GM18502 (cell line): ENCODE measurements around the gene KCNMA1.
"Not testable (repeated sequence)": the region's sequence is repeated elsewhere in the genome, so short reads cannot be mapped to it uniquely, and the experiment has no call there.

Source experiments
- ATAC-seq: cut with Tn5 transposase; IDR thresholded peaks from one replicate; pipeline ENCODE4 v1.9.1; 2021; ENCODE audit warnings: mild to moderate bottlenecking; ENCODE audit not compliant: unreplicated experiment, poor library complexity

KCNMA1 gene

DNA sequence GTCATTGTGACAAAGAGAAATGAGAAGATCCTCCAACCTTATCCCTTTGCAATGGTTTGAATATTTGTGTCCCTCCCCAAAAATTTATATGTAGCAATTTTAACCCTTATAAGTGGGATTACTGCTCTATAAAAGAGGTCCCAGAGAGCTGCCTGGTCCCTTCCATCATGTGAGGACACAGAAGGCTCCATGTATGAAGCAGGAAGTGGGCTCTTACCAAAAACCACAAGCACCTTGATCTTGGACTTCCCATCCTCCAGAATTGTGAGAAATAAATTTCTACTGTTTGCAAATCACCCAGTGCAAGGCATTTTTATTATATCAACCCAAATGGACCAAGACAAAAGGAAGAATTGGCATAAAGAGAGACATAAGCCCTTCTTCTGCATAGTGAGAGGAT lies 95.7 kb downstream of the KCNMA1 start:
- no peak for ATAC-seq

DNA sequence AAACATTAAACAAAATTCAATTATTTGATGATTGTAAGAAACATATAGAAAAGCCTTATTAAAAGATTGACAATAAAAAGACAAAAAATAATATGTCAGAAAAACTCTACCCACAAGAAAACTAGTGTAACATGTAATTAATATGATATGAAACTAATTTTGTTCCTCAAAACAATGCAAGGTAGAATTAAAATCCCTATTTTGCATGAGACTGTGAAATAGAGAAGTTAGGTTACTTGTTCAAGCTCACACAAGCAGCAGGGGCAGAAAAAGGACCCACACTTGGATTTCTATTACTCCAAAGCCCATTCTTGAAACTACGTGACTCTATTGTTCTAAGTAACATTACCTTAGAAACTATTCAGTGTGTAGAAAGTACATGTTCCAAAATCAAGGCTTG lies 96.4 kb downstream of the KCNMA1 start:
- no peak for ATAC-seq

DNA sequence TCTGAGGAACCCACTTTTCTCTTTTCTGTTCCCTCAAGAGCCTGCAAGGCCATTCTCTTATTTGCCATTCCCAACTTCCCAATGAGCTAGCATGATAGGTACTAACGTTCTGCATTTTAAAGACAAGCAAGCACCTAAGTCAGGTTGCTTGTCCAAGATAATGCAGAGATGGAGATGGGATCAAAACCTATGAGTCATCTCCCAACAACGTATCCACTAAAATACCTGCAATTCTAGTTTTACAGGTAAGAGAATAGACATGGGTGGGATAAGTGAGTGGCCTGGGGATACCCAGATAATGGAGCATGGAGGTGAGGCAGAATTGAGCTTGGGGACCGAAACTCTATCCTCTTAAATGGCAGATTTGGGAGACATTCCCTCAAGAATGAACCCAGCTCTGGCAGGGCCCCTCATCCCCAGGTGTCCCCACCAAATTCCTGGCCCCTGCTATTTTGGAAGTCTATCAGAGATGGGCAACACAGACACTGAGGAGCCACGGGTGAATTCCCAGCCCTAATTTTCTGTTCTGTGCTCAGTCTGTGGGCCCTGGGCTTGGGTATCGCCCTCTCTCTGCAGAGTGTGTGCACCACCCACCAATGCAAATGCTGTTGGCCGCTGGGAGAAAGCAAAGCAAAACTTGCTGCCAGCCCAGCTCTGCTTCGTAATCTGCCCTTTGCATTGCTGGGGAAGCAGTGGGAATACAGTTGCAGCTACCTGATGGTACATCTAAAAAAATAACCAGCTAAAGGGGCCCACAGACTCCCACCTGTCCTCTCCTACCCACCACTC lies 98.3 kb downstream of the KCNMA1 start:
- no peak for ATAC-seq

DNA sequence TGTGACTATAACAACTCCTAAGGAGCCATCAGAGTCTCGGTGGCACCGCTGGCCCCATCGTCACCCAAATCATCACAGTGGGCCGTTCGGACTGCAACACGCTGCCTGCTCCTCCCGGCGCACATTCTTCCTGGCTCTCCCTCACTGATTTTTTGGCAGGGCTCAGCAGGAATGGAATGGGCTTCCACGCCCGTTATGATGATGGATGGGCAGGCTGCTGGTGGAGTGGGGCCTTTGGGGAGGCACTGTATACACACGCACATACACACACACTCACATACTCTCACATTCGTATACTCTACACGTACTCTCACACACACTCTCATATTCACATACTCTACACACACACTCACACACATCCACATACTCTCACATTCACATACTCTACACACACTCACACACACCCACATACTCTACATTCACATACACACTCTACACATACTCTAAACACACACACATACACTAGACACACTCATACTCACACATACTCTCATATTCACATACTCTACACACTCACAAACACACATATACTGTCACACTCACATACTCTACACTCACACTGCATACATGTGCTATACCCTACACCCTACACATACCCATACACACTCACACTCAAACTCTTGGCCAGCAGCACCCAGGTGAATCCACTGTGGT lies 99.8 kb downstream of the KCNMA1 start:
- ATAC-seq: no peak

DNA sequence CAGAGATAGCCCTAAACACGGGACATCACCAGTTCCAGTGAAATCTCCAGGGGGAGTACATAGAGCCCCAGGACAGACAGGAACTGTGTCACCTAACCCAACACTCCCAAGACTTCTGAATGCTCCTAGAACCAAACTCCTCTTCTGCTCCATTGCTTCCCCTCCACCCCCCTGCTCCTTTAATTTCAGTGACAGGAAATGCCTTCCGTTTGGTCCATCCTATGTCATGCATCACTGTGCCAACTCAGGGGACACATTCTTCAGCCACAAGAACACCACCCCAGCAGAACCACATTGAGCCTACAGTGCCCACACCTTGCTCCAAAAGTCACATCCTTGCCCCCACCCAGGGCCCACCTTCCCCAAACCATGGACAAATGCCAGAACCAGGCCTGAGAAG lies 100.5 kb downstream of the KCNMA1 start:
- ATAC-seq: no peak

DNA sequence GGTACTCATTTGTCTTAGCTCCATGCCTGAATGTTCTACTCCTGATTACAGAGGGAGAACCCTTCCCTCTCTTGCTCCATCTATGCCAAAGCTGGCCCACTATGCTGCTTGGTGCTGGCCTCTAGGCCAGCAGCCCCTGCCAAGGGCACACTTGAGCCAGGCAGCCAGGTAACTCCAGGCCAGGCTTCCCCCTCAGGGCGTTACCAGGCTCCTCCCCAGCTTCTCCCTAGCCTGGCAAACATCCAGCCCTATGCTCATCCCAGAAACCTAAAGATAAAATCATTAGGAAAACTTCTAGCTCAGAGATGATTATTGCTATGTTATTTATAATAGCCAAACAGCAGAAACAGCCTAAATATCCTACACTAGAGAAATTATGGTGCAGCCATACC lies 103.7 kb downstream of the KCNMA1 start:
- ATAC-seq: no peak

DNA sequence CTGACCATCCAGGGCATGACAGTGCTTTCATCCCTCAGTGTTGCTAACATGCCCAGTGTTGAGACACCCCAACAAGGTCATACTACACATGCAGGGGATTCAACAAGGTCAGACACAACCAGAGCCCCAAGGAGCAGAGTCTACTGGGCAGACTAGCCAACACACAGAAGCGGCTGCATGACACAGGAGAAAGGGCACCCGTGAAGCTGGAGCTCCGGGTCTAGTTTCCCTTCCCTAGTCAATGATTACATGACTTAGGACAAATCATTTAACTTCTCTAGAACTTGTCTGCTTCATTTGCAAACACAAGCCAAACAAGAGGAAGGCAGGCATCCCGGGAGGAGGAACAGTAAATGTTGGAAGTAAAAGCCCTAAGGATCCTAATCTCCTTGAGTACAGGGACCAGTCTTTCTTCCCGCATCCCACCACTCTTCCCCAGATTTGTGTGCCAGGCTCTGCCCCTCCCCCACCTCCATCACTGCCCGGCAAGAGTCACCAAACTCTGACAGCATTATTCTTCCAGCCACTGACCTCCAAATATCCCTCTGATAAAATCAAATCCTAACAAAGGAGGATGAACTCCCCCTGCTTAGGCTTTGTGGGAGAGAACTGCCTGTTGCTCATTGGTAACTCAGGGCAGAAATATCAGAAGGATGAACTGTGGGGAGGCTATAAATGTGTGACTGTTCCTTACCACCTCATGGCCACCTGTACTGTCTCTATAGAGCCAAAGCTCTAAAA lies 104.3 kb downstream of the KCNMA1 start:
- no peak for ATAC-seq

DNA sequence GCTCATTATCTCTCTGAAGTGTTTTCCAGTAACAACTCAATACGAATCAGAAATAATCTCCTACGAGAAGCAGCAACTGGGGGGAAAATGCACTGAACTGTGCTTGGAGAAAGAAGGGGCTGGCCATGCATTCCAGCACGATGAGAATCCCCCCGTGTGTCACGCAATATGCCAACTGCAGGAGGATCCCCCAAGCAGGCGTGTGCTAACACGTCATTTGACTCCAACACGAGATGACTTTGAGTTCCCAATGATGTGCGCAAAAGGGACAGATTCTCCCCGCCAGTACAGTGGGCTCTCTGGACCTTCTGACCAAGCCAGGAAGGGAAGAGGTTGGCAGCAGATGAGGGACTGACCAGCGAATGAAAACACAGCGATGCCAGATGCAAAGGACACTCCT lies 105.5 kb downstream of the KCNMA1 start:
- ATAC-seq: no peak

DNA sequence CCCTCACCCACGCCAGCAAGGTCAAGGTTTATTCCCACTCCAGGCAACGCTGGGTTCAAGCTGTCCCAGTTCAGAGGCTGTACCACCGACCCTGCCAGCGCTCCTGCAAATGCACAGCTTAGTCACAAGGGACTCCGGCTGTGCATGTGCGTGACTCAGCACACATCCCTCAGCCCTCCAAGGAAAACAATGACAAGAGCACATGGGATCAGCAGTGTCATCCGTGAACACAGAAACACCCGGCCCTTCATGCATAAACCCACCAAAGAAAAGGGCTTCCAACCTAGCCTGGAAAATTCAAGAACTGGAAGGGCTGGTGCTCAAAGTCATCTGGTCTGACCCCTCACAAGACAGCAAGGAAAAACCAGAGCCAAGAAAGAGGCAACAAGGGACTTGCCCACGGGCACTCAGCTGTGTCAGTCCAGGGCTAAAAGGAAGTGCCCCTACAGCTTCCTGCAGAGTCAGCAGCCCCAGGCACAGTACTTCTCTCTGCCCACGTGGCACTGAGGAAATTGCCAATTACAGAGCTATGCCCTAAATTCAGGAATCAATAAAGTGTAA lies 106.1 kb downstream of the KCNMA1 start:
- ATAC-seq: peak; percentile 58

DNA sequence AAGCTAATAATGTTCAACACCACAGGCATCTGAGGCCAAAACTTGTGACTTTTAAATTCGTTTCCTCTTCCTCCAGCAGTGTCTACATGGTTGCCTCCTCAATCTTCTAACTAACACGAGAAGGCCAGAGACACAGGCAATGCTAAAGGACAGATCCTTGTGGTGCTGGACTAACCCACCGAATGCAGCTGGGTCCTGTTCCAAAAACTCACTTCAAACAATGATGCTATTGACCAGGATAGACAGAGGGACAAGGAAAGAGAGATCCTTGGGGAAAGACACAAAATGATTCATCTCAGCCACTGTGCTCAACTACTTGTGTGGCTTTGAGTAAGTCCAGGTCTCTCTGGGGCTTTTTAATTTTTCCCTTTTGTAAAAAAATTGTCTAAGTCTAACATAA lies 107.6 kb downstream of the KCNMA1 start:
- ATAC-seq: no peak

DNA sequence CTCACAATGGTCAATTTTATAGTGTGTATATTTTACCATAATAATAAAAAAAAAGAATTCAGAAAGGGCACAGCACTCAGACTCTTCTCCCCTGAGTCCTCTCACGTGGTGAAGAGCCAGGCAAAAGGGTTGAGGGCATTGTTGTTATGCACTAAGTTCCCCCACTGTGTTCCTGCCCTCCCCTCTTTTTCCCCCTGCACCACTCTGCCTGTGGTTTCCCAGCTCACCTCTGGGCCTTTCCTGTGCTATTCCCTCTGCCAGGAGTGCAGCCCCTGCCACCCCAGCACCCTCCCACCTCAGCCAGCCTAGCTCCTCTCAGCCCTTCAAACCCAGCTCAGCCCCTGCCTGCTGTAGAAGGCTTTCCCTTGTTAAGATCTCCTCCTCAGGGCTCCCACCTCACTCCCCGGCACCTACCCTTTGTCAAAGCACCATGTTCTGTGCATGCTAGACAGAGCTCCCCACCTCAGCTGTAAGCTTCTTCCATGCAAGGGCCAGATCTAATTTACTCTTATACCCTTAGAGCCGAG lies 108.5 kb downstream of the KCNMA1 start:
- ATAC-seq: no peak

DNA sequence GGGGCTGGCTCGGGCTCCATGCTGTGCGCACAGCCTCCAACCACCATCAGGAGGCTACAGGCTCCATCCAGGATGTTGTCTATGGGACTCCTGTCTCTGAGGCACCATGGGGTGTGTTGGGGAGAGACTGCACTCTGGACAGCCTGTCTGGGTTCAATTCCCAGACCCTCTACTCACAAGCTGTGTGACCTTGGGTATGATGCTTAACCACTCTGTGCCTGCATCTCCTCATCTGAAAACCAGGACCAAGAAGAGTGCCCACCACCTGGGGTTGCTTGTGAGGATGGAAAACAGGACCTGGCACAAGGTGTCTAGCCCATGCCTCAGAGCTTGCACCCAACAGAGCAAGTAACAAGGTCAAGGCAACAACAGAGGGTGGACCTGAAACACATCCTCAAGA lies 109.8 kb downstream of the KCNMA1 start:
- ATAC-seq: no peak

DNA sequence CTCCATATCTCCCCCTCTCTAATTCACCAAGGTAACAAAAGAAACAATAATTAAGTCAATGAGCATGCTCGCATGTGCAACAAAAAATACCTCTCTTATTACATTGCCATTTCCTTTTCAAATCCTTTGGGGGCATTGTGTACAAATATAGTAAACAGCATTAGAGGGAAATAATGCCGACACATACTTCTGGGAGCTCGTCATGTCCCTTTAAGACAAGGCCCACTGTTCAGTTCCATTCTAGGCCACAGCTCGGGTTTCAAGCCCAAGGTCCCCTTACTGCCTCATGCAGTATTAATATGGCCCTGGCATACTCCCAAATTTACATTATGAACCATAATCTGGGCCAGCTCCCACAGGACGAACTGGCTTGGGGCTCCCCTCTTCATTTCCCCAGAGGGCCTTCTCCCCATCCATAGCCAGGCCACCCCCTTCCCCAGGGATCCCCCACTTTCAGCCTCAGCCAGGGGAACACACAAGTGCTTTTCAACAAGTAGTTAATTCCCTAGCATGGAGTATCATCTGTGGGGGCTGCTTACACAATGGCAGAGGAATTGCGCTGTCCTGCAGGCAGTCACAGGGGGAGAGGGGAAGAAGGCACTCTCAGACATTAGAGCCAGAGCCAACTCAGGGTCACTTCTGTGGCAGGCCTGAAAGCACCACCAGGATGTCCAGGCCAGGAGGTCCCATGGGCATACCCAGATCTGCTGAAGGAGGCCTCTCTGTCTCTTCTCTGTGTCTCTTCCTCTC lies 110.6 kb downstream of the KCNMA1 start:
- no peak for ATAC-seq

DNA sequence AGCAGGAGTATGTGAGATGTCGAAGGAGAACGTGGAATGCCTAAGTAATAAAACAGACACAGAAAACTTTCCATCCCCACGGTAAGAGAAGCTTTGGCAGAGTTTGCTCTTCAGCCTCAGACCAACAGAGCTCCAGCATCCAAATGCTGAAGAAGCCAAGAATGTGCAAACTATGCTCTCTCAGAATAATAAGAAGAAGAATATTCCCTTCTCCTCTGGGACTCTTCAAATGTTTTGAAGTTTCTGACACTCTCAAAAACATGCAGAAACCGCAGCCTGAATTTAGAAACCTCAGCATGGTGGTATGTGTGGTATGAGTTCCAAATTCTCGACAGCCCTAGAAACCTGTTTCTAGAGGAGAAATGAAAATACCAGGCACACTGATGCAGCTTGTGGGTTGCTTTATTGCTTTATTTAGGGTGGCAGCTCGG lies 113.3 kb downstream of the KCNMA1 start:
- no peak for ATAC-seq

DNA sequence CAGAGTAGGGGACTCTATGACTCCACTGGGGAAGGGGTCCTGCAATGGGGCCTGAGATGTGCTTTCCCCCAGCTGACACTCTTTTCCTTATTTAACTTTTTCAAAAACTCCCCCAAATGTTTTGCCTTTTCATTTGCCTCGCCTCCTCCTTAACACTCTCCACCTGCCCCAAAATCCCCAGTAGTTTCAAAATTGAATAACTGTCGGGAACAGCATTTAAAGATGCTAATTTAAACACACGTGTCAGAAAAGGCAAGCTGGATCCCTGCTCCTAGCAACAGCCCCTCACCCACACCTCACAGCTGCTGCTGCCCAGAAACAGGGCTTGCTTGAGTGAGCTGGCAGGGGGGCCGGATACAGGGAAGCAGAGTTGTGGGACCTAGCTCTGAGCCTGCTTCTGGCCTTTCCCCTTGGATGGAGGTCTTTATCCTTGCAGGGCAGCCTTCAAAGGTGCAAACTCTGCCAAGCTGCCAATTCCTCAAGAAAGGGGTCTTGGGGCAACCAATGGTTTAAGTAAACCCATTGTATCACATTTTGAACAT lies 115.3 kb downstream of the KCNMA1 start:
- no peak for ATAC-seq

DNA sequence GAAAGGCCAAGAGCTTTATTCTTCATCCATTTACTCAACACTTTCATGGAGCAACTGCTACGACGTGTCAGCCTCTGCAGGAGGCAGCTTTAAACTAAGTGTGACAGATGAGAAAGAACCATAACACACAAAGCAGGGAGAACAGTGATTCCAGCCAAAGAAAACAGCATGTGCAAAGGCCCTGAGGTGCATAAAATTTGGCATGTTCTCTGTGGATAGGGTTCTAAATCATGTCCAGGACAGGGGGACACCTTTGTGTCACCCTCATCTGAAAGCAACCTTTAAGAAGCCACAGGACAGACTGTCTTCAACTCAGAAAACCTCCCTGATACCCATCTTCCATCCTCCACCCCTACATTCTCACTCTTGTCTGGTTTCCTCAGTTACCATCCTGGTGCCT lies 116.6 kb downstream of the KCNMA1 start:
- ATAC-seq: no peak

DNA sequence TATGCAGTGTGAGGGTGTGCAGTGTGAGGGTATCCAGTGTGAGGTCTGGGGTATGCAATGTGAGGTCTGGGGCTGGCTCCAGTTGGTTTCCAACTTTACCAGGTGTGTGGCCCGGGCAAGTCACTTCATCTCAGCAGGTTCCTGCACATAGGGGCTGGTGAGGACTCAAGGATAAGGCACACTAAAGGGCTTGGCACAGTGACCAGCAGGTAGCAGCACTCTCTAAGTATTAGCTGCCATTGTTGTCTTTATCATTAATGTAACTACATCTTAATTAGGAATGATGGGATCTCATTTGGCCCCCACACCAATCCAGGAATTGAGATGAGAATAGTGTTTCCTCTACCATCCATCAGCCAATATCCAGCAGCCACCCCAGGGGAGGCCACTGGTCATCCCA lies 117.3 kb downstream of the KCNMA1 start:
- no peak for ATAC-seq

DNA sequence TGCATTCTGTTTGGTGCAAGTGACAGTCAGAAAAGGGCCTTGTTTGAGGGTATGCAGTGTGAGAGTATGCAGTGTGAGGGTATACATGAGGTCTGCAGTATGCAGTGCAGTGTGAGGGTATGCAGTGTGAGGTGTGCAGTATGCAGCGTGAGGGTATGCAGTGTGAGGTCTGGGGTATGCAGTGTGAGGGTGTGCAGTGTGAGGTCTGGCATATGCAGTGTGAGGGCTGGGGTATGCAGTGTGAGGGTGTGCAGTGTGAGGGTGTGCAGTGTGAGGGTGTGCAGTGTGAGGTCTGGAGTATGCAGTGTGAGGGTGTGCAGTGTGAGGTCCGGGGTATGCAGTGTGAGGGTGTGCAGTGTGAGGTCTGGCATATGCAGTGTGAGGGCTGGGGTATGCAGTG lies 117.8 kb downstream of the KCNMA1 start:
- not testable (repeated sequence) for ATAC-seq

DNA sequence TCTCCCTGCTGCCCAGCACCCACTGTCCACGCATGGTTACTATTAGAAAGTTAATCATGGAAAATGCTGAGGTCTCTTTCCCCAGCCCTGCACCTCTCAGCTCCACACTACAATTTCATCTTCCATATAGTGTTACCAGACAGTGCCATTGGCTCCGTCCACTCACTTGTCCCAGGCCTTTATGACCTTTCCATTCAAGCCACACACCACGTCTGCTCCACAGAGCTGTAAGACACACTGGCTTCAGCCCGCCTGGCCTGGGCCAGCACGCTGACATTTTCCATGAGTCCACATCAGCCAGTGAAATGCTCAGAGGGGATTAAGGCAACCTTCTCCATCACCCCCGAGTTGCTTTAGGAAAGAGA lies 118.7 kb downstream of the KCNMA1 start:
- no peak for ATAC-seq
